OCI-LY3 (cell line): ENCODE measurements around the gene LCN2.

Experiments used
- H2AFZ ChIP-seq: fragments of 200-600, 300-600 bp; shearing (Covaris generic); 2 replicates; pipeline ENCODE4 v1.6.0; 2014; ENCODE audit warnings: antibody characterized with exemption, low read depth, low read length
- H3K27ac ChIP-seq: fragments of 200-600, 300-600 bp; sonication (generic); 2 replicates; pipeline ENCODE4 v1.5.1; 2014; ENCODE audit warnings: mild to moderate bottlenecking, low read length, moderate library complexity, mixed read lengths
- H3K27me3 ChIP-seq: fragments of 200-600, 300-600 bp; sonication (generic); 2 replicates; pipeline ENCODE4 v1.6.1; 2014; ENCODE audit warnings: low read depth, low read length, mixed read lengths
- H3K36me3 ChIP-seq: fragments of 200-600, 300-600 bp; sonication (generic); replicated peaks from 2 replicates; pipeline ENCODE3; 2014; ENCODE audit warnings: low read depth, low read length, mixed read lengths
- H3K4me1 ChIP-seq: fragments of 300-600, 200-600 bp; sonication (generic); 2 replicates; pipeline ENCODE4 v1.6.1; 2014; ENCODE audit warnings: low read length, mixed read lengths
- H3K4me2 ChIP-seq: fragments of 200-600, 300-600 bp; sonication (generic); 2 replicates; pipeline ENCODE4 v1.6.1; 2014; ENCODE audit warnings: low read length, mixed read lengths
- H3K4me3 ChIP-seq: fragments of 300-600, 200-600 bp; sonication (generic); 2 replicates; pipeline ENCODE4 v1.5.1; 2014; ENCODE audit warnings: antibody characterized with exemption, mild to moderate bottlenecking, low read length, moderate library complexity
- H3K79me2 ChIP-seq: fragments of 300-600, 200-600 bp; shearing (Covaris generic); 2 replicates; pipeline ENCODE4 v1.6.1; 2014; ENCODE audit warnings: mild to moderate bottlenecking, low read length, mixed read lengths
- H3K9ac ChIP-seq: fragments of 300-600, 200-600 bp; shearing (Covaris generic); 2 replicates; pipeline ENCODE4 v1.6.0; 2014; ENCODE audit warnings: mild to moderate bottlenecking, low read length, moderate library complexity
- H3K9me3 ChIP-seq: fragments of 200-600, 300-600 bp; shearing (Covaris generic); 2 replicates; pipeline ENCODE4 v1.6.1; 2014; ENCODE audit warnings: low read length, mixed read lengths; ENCODE audit not compliant: insufficient read depth
- H4K20me1 ChIP-seq: fragments of 200-600, 300-600 bp; sonication (generic); 2 replicates; pipeline ENCODE4 v1.6.1; 2016; ENCODE audit warnings: low read length, mixed read lengths; ENCODE audit not compliant: insufficient read depth
- CTCF ChIP-seq: fragments of 200-600, 300-600 bp; sonication (generic); IDR thresholded peaks from 2 replicates; pipeline ENCODE4 v1.5.1; 2014; ENCODE audit warnings: antibody characterized with exemption, low read length, low read depth
- EZH2phosphoT487 ChIP-seq: fragments of 200-600 bp; shearing (Covaris generic); IDR thresholded peaks from 2 replicates; pipeline ENCODE4 v1.6.1; 2018; ENCODE audit warnings: antibody characterized with exemption, mixed run types, low read depth

The LCN2 gene

GRCh38 chr9:128191406-128192046, 42.3 kb downstream of the LCN2 start, which contains the start of gene CIZ1:
TSS of gene CIZ1 (minus strand) at chr9:128191572. CDS start at chr9:128190857, 715 bp downstream.
- H3K4me2 ChIP-seq = peak within 1 kb of the TSS; percentile 73
- peak within 1 kb of the TSS; percentile 98 for H3K4me3 ChIP-seq
- TF ChIP-seq EZH2phosphoT487 (no peak), CTCF (peak; percentile 70)
- H3K9me3 ChIP-seq = no peaks in the 10 kb centered on the region
- H3K9ac ChIP-seq = peak within 1 kb of the TSS; percentile 94
- peak within 1 kb of the TSS; percentile 65 for H3K27ac ChIP-seq
- peak within 1 kb of the TSS; percentile 83 for H2AFZ ChIP-seq
- H3K36me3 ChIP-seq = peaks cover 13% of the 10 kb centered on the region
- no peaks in the 10 kb centered on the region for H3K27me3 ChIP-seq
- peaks cover 9% of the 10 kb centered on the region for H3K4me1 ChIP-seq
- H3K79me2 ChIP-seq = peaks cover 20% of the 10 kb centered on the region
- no peaks in the 10 kb centered on the region for H4K20me1 ChIP-seq

- Histone ChIP-seq H3K4me3 (no peak overlapping the region), H3K27me3 (no peaks in the 10 kb centered on the region), H3K36me3 (peaks cover 7% of the 10 kb centered on the region), H4K20me1 (no peaks in the 10 kb centered on the region), H2AFZ (no peak overlapping the region), H3K79me2 (peaks cover 20% of the 10 kb centered on the region), H3K27ac (no peak overlapping the region), H3K4me2 (no peak overlapping the region), H3K4me1 (peaks cover 9% of the 10 kb centered on the region), H3K9me3 (no peaks in the 10 kb centered on the region), H3K9ac (no peak overlapping the region)
- no peak for TF ChIP-seq EZH2phosphoT487
- TF ChIP-seq CTCF = no peak
Observed at GRCh38 chr9:128192601-128193371, 43.5 kb downstream of the LCN2 start.

GRCh38 chr9:128193469-128194096, 44.3 kb downstream of the LCN2 start:
- no peak for TF ChIP-seq EZH2phosphoT487
- no peak for TF ChIP-seq CTCF
- H3K9ac ChIP-seq = no peak overlapping the region
- H3K36me3 ChIP-seq = peaks cover 7% of the 10 kb centered on the region
- H2AFZ ChIP-seq = no peak overlapping the region
- no peaks in the 10 kb centered on the region for H3K9me3 ChIP-seq
- H3K27me3 ChIP-seq = no peaks in the 10 kb centered on the region
- H3K27ac ChIP-seq = no peak overlapping the region
- no peaks in the 10 kb centered on the region for H4K20me1 ChIP-seq
- peaks cover 9% of the 10 kb centered on the region for H3K4me1 ChIP-seq
- H3K79me2 ChIP-seq = peaks cover 20% of the 10 kb centered on the region
- no peak overlapping the region for H3K4me3 ChIP-seq
- no peak overlapping the region for H3K4me2 ChIP-seq
